Measurements from ENCODE around the gene CYYR1.

CYYR1 gene

DNA sequence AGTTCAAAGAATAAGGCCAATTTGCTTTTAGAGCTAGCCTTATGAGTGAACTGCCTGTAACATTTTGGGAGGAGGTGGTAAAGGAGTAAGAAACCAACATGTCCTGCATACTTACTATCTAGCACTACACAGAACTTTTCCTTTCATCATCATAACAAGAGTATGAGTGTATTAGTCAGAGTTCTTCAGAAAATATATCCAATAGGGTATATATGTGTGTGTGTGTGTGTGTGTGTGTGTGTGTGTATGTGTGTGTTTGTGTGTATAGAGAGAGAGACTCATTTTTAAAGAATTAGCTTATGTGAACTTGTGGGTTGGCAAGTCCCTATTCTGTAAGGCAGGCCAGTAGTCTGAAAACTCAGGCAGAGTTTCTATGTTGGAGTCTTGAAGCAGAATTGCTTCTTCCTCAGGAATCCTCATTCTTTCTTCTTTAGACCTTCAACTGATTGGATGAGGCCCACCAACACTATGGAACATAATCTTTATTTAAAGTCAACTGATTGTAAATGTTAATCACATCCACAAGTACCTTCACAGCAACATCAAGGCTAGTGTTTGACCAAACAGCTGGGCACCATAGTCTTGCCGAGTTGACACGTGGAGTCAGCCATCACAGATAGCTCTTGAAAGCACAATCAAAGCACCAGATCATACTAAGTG, 121.9 kb downstream of the CYYR1 start:
- no peak for DNase-seq
- in situ Hi-C loops (cut with HindIII; ENCODE audit: low pct_ligation_motif_present, low pct_unique_long_range_greater_than_20kb, low sequenced_read_pairs): no loop called here

DNA sequence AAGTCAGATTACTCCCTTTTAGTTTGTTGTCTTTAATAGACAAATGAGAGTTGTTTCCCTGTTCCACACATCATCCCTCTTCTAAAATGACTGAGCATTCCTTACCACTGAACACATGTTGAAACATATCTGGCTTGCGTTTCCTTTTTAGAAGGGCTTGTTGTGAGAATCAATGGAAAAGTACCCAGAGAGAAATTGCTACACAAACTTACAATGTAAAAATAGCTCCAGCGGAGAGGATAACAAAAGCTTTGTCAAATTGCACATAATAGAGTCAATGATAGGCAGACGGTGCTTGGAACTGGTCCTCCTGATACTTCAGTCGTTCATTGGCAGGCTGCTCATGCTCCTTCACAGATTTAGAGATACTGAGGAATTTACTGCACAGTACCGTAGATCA, 123.9 kb downstream of the CYYR1 start:
- in situ Hi-C loops (cut with HindIII; ENCODE audit: low pct_ligation_motif_present, low pct_unique_long_range_greater_than_20kb, low sequenced_read_pairs): no loop called here
- no peak for DNase-seq

DNA sequence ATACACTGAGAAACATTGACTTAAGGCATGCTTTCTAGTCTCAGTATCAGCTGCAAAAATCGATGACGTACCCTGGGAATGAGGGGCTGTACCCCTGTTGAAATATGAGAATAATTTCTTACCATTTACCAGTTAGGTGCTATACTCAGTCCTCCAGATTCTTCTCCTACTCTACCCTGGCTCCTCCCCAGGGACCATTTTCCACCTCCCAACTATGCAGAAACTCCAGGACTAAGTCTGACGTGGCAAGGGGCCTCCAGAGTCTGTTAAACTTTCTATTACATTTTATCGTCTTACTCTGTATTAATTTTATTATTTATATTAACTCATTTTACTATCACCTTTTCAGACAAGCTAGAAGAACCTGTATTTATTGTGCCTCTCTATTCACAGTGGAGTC, 124.3 kb downstream of the CYYR1 start:
- in situ Hi-C loops (cut with HindIII; ENCODE audit: low pct_ligation_motif_present, low pct_unique_long_range_greater_than_20kb, low sequenced_read_pairs): no loop called here
- DNase-seq: no peak

DNA sequence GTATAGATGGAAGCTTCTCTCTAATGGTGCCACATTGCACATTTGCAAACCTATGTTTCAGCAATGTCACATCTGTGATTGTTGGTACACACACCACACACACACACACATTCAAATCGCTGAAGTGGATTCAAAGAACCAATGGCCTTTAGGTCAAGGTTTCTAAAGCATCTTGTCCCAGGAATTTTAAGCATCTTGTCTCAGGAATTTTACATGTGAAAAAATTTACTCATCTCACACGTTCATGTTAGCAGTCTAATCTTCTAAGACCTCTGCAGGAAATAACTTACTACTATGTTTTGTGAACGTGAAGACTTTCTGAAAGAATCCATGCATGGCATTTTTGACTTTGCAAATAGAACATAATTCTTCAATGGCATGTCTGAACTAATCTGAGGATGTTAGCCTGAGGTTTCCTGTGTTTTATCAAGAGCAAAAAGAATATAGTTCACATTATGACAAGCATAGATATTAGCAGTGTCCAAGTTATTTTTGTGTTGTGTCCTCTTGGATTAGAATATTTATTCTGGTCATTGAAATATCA, 125.1 kb downstream of the CYYR1 start:
- in situ Hi-C loops (cut with HindIII; ENCODE audit: low pct_ligation_motif_present, low pct_unique_long_range_greater_than_20kb, low sequenced_read_pairs): no loop called here
- DNase-seq: no peak

DNA sequence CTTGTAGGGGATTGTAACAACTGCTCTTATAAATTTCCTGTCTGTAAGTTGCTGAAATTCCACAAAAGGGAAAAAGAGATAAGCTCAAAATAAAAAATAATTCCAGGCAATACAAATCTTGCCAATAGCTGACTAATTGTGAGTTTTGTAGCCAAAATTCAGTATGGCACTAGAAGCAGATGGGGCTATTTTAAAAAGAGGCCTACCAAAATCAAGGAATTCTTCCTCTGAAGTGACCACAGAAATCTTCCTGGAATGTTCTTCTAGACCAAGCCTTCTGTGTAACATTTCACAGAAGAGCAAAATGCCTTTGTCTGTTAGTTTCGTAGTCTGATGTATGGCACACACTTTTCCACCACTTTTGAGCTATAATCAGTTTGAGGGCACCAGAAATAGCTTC, 127.6 kb downstream of the CYYR1 start:
- no peak for DNase-seq
- in situ Hi-C loops (cut with HindIII; ENCODE audit: low pct_ligation_motif_present, low pct_unique_long_range_greater_than_20kb, low sequenced_read_pairs): no loop called here

DNA sequence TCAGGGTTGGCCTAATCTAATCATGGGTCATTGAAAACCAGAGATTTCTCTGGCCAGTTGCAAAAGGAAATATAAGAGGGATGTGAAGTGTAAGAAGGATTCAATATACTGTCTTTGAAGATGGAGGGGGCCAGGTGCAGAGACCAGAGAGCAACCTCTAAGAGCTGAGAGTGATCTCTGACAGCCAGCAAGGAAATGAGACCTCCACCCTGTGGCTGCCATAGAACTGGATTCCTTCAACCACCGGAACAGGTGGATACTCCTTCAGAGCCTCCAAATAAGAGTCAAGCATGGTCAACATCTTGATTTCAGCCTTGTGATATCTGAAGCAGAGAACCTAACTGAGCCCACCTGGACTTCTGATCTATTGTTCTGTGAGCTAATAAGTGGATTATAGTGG, 128.4 kb downstream of the CYYR1 start:
- DNase-seq: no peak
- in situ Hi-C loops (cut with HindIII; ENCODE audit: low pct_ligation_motif_present, low pct_unique_long_range_greater_than_20kb, low sequenced_read_pairs): no loop called here

DNA sequence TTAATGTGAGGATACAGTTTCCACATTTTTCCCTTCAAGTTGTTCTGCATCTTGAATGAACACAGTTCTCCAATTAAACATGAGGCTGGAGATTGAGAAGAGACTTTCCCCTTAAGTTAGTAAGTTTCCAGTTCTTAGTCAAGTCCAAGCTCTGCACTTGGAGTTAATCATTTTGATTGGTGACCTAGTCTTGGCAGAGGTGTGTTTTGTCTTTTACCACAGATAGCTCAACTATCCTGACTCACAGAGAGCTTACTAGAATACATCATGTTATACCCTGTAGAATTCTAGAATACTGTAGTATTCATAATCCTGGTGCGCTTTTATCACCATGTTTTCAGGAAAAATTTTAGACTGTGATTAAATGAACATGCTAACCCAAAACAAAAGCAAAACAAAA, 129.2 kb downstream of the CYYR1 start:
- in situ Hi-C loops (cut with HindIII; ENCODE audit: low pct_ligation_motif_present, low pct_unique_long_range_greater_than_20kb, low sequenced_read_pairs): no loop called here
- DNase-seq: no peak

DNA sequence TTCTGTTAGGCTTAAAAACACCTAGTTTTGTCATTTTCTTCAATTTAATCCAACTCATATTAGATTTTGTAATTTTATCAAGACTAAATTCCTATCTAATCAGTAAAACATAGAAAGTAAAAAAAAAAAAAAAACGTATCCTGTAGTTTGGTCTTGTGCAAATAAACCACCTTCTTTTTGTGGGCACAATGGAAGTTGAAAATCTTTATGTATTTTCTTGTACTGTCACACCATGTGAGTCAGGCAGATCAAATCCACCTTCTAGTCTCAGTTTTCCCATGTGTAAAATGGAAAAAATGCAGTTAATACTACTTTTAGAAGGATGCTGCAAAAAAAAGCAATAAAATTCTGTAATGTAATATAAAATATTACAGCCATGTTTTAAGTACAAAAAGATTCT, 129.8 kb downstream of the CYYR1 start:
- DNase-seq: no peak
- in situ Hi-C loops (cut with HindIII; ENCODE audit: low pct_ligation_motif_present, low pct_unique_long_range_greater_than_20kb, low sequenced_read_pairs): no loop called here

DNA sequence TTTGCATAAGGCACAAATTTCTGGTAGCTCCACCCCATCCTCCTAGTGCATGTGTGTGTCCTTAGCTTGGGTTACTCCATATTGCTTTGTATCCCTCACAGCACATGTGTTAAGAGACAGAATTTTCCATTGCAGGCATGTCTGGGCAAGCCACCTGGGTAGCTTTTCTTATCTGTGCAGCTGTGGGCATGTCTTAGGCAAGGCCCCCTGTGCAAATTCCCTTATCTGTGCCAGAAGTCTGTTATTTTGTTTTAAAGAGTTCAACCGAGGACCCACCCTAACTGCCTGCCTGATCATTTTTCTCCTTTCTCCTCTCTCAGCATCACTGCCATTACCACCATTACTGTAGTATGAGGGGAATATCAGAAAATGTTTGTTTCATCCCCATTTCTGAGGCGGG, 131.9 kb downstream of the CYYR1 start:
- in situ Hi-C loops (cut with HindIII; ENCODE audit: low pct_ligation_motif_present, low pct_unique_long_range_greater_than_20kb, low sequenced_read_pairs): no loop called here

DNA sequence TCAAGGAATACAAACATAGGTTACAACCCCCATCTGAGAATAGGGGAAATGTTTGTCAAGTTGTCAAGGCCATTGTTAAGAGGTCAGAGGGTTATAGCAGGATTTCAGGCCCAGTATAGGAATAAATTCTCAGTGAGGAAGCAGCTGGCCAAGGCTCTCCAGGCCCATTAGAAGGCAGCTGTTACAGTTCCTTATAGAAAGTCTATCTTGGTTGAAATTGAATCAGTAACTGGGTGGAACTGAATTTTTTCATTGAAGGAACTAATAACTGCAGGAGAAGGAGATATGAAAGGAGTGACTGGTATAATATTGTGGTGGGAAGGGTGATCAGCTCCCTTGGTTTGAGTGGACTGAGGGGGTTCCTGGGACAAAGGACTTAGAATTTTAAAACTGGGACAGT, 134.1 kb downstream of the CYYR1 start:
- DNase-seq: no peak
- in situ Hi-C loops (cut with HindIII; ENCODE audit: low pct_ligation_motif_present, low pct_unique_long_range_greater_than_20kb, low sequenced_read_pairs): no loop called here

More for the DNA sequence above, 131.9 kb downstream of the CYYR1 start:
- DNase-seq: no peak

DNA sequence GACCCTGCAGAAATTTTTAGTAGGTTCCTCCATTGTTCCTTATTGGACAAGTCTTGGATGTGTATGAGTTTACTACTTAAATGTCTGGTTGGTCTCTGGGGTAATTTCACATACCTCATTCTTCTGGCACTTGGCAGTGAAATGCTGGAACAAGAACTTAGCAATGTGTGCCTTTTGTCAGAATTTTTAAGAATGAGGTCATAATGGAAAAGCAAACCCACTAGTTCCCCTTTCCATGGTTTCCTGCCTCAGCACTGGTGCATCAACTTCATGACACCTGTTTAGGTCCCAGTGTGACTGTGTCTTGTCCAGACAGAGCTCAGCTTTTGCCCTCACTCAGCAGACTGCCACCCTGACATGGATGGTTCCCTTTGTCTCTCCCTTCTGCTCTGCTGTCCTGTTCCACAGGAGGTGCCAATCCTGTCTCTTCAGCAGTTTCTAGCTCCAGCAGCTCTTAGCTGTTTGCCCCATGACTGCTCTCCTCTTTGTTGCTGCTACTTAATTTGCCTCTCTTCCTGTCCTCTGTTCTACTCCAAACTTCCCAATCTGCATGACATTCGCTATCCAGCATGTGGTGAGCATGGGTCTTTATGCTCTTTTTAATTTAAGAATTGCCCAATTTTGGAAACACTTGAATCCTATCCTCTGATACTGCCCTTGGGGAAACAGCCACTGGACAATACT, 135.6 kb downstream of the CYYR1 start:
- in situ Hi-C loops (cut with HindIII; ENCODE audit: low pct_ligation_motif_present, low pct_unique_long_range_greater_than_20kb, low sequenced_read_pairs): no loop called here
- no peak for DNase-seq

DNA sequence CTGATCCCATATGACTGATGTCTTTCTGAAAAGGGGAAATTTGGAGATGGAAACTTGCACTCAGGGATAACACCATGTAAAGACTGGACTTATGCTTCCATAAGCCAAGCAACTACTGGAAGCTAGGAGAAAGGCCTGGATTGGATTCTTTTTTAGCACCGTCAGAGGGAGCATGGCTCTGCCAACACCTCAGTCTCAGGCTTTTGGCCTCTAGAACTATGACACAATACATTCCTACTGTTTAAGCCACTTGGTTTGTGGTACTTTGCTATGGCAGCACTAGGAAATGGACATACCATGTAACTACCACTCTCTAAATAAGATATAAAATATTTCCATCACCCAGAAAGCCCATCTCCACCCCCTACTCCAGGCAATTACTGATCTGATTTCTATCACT, 139.7 kb downstream of the CYYR1 start:
- no peak for DNase-seq

DNA sequence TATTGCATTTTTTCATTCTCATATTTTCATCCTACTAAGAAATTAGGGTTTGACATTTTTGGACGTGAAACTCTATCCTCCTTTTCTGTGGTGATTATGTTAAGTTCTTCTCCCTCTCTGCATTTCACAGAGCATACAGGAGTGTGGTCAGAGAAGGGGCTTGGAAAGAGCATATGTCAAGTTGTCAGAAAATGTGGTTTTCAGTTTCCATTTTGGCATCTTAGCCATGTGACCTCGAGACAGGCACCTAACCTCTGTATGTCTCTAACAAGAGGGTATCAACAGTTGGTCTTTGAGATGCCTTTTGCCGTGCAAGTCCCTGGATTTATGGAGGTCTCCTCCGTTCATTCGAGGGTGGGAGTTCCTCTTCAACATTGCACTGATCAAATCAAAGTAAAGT, 140.7 kb downstream of the CYYR1 start:
- DNase-seq: no peak
- in situ Hi-C loops (cut with HindIII; ENCODE audit: low pct_ligation_motif_present, low pct_unique_long_range_greater_than_20kb, low sequenced_read_pairs): no loop called here

More for the DNA sequence above, 139.7 kb downstream of the CYYR1 start:
- in situ Hi-C loops (cut with HindIII; ENCODE audit: low pct_ligation_motif_present, low pct_unique_long_range_greater_than_20kb, low sequenced_read_pairs): no loop called here

DNA sequence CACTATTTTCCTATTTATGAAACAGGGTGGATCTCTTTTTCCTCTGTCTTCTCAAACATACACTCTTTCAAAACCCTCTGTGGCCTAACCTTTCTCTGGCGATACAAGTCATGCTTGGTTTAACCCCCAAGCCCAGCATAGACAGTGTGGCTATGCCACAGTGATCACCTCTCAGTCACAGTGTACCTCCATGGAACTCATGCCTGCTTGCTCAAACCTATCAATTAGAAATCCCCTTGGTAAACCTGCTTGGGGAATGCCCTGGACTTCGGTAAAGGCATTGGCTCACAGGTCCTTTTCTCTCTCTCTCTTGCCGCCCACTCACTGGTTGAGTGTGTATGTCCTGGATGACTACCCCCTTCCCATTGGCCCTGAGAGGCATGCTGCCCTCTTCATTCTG, 147.5 kb downstream of the CYYR1 start:
- no peak for DNase-seq

DNA sequence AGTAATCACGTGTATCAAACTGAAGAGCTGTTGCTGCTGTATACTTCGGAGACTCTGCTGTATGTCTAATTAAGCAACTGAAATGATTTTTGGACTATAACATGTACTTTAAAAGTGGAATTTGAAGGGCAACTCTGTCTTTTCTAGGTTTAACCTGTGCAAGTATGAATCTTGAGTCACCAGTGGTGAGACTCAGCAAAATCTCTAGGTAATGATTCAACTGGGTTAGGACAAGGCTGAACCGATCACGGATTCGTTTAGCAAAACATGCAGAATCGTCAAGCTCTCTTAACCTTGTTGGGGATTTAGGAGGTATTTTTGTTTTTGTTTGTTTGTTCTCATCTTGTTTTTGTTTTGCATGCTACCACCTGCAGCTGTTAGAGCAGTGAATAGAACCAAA, 149.6 kb downstream of the CYYR1 start:
- no peak for DNase-seq
- in situ Hi-C loops (cut with HindIII; ENCODE audit: low pct_ligation_motif_present, low pct_unique_long_range_greater_than_20kb, low sequenced_read_pairs): no loop called here

More for the DNA sequence above, 147.5 kb downstream of the CYYR1 start:
- in situ Hi-C loops (cut with HindIII; ENCODE audit: low pct_ligation_motif_present, low pct_unique_long_range_greater_than_20kb, low sequenced_read_pairs): no loop called here

DNA sequence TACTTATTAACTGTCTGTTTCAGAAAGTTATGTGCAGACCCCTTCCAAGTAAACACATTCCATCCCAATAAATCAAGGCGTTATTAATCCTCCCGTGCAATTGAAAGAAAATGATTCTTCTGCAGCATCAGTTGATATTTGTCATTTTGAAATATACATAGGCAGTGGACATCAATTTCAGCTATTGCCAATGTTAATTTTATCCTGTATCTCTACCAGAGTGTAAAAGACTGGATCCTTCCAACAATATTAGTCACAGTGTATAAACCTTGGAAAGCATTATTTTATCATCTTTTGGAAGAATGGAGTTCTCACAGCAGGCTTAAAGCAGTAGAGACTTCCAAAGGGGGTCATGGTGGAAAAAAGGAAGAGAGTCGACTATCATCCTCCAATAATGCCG, 150.4 kb downstream of the CYYR1 start:
- DNase-seq: no peak
- in situ Hi-C loops (cut with HindIII; ENCODE audit: low pct_ligation_motif_present, low pct_unique_long_range_greater_than_20kb, low sequenced_read_pairs): no loop called here

DNA sequence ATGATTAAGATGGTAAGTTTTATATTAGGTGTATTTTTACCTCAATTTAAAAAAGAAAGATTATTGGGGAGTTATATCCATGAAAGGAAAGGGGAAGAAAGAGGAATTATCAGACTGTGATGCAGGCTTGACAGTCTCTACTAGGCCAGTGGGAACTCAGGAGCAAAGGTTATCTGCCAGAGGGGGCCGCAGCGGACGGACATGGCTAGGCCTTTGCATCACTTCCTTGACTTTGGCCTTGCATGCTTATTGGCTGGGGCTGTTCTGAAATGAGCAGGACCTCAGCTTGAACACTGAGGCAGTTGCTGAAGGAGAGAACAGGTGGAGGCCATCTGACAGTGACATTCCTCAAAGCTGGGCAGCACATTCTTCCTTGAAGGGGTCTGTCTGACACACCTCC, 150.9 kb downstream of the CYYR1 start:
- in situ Hi-C loops (cut with HindIII; ENCODE audit: low pct_ligation_motif_present, low pct_unique_long_range_greater_than_20kb, low sequenced_read_pairs): no loop called here
- DNase-seq: no peak

DNA sequence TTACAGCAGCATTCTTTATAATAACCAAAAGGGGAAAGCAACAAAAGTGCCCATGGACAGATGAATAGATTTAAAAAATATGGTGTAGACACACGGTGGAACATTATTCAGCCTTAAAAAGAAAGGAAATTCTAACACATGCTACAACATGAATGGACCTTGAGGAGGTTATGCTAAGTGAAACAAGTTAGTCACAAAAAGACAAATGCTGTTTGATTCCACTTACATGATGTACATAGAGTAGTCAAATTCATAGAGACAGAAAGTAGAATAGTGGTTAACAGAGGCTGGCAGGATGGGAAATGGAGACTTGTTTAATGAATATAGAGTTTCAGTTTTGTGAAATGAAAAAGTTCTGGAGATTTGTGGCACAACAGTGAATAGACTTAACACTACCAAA, 151.4 kb downstream of the CYYR1 start:
- in situ Hi-C loops (cut with HindIII; ENCODE audit: low pct_ligation_motif_present, low pct_unique_long_range_greater_than_20kb, low sequenced_read_pairs): no loop called here
- DNase-seq: no peak
